Neural cell (in vitro differentiated cells): ENCODE data around the gene PRKG1. TPM values are rescaled to one million over a fixed set of nuclear protein-coding genes. Genes with fewer than 3 reads are reported as not detected.

Experiments used
- H2AFZ ChIP-seq: fragments of 200-600, 300-800 bp; sonication (generic), shearing (Covaris generic); 2 replicates; pipeline ENCODE4 v1.6.0; 2014; ENCODE audit warnings: low read depth, mild to moderate bottlenecking, antibody characterized with exemption, low read length, moderate library complexity
- H3F3A ChIP-seq: fragments of 200-600 bp; shearing (Covaris generic); 2 replicates; pipeline ENCODE4 v1.6.1; 2016; ENCODE audit warnings: mild to moderate bottlenecking, moderate library complexity, mixed read lengths, antibody characterized with exemption, low read length; ENCODE audit not compliant: insufficient read depth, poor library complexity, severe bottlenecking
- H3K27ac ChIP-seq: fragments of 200-600, 300-800 bp; sonication (generic), shearing (Covaris generic); 2 replicates; pipeline ENCODE4 v1.5.1; 2014; ENCODE audit warnings: mild to moderate bottlenecking, low read length, moderate library complexity
- H3K27me3 ChIP-seq: fragments of 300-800, 200-600 bp; sonication (generic), shearing (Covaris generic); 2 replicates; pipeline ENCODE4 v1.6.0; 2014; ENCODE audit warnings: mild to moderate bottlenecking, low read depth, low read length, moderate library complexity; ENCODE audit not compliant: insufficient read depth
- H3K36me3 ChIP-seq: fragments of 300-800, 200-600 bp; sonication (generic), shearing (Covaris generic); 2 replicates; pipeline ENCODE4 v1.5.1; 2014; ENCODE audit warnings: mild to moderate bottlenecking, antibody characterized with exemption, low read length, moderate library complexity; ENCODE audit not compliant: insufficient read depth
- H3K4me2 ChIP-seq: fragments of 300-800, 200-600 bp; sonication (generic), shearing (Covaris generic); 2 replicates; pipeline ENCODE4 v1.6.0; 2014; ENCODE audit warnings: mild to moderate bottlenecking, low read length
- H3K4me3 ChIP-seq: fragments of 300-800, 200-600 bp; sonication (generic), shearing (Covaris generic); 2 replicates; pipeline ENCODE4 v1.5.1; 2014; ENCODE audit warnings: mild to moderate bottlenecking, low read length, moderate library complexity
- H3K79me2 ChIP-seq: fragments of 200-600 bp; shearing (Covaris generic); replicated peaks from 2 replicates; pipeline ENCODE4 v1.6.0; 2014; ENCODE audit warnings: mild to moderate bottlenecking, low read length, moderate library complexity; ENCODE audit not compliant: insufficient read depth
- H3K9ac ChIP-seq: fragments of 300-800, 200-600 bp; sonication (generic), shearing (Covaris generic); 2 replicates; pipeline ENCODE4 v1.6.1; 2016; ENCODE audit warnings: mild to moderate bottlenecking, low read length, mixed read lengths
- H3K9me2 ChIP-seq: fragments of 200-600 bp; shearing (Covaris generic); 2 replicates; pipeline ENCODE4 v1.6.1; 2016; ENCODE audit warnings: mild to moderate bottlenecking, low read length, mixed read lengths; ENCODE audit not compliant: insufficient read depth
- H3K9me3 ChIP-seq: fragments of 200-600, 300-800 bp; sonication (generic), shearing (Covaris generic); 2 replicates; pipeline ENCODE4 v1.6.1; 2016; ENCODE audit warnings: mild to moderate bottlenecking, mixed run types, low read length, moderate library complexity, mixed read lengths
- H4K20me1 ChIP-seq: fragments of 200-600 bp; shearing (Covaris generic); 2 replicates; pipeline ENCODE4 v1.6.1; 2016; ENCODE audit warnings: mild to moderate bottlenecking, mixed run types; ENCODE audit not compliant: insufficient read depth
- EP300 ChIP-seq: fragments of 450-650 bp; conservative IDR thresholded peaks from 2 replicates; pipeline ENCODE4 v1.6.1; 2014; ENCODE audit warnings: antibody characterized with exemption, mild to moderate bottlenecking, moderate library complexity; ENCODE audit not compliant: poor library complexity, severe bottlenecking
- EZH2 ChIP-seq: fragments of 200-600, 300-800 bp; shearing (Covaris generic), sonication (generic); IDR thresholded peaks from 2 replicates; pipeline ENCODE4 v1.6.1; 2014; ENCODE audit warnings: antibody characterized with exemption, low read length, borderline replicate concordance, mild to moderate bottlenecking; ENCODE audit not compliant: insufficient read depth, poor library complexity, severe bottlenecking
- MXI1 ChIP-seq: fragments of 450-650 bp; conservative IDR thresholded peaks from 2 replicates; pipeline ENCODE4 v1.6.1; 2014; ENCODE audit warnings: antibody characterized with exemption, mild to moderate bottlenecking; ENCODE audit not compliant: poor library complexity, severe bottlenecking
- POLR2AphosphoS5 ChIP-seq: IDR thresholded peaks from 2 replicates; pipeline ENCODE4 v1.6.1; 2012
- RAD21 ChIP-seq: fragments of 450-650 bp; conservative IDR thresholded peaks from 2 replicates; pipeline ENCODE4 v1.6.1; 2014; ENCODE audit warnings: antibody characterized with exemption, mild to moderate bottlenecking, moderate library complexity
- REST ChIP-seq: IDR thresholded peaks from 2 replicates; pipeline ENCODE4 v1.6.1; 2012; ENCODE audit warnings: borderline replicate concordance
- SMC3 ChIP-seq: fragments of 450-650 bp; conservative IDR thresholded peaks from 2 replicates; pipeline ENCODE4 v1.6.1; 2014; ENCODE audit warnings: antibody characterized with exemption, mild to moderate bottlenecking, moderate library complexity; ENCODE audit not compliant: poor library complexity
- TAF1 ChIP-seq: IDR thresholded peaks from 2 replicates; pipeline ENCODE4 v1.6.1; 2012; ENCODE audit warnings: low read depth
- polyA plus RNA-seq: library from polyadenylated mRNA; depleted of rRNA; stranded (reverse); fragments of >200 nt; gene quantifications from 2 replicates; pipeline ENCODE4 v1.2.3, GENCODE V29; 2014
- TF ChIP-seq, protein P1 (sequence below): fragments of 450-650 bp; IDR thresholded peaks from 2 replicates; pipeline ENCODE4 v1.5.1; 2014; ENCODE audit warnings: antibody characterized with exemption, mild to moderate bottlenecking, moderate library complexity; ENCODE audit not compliant: poor library complexity, severe bottlenecking

Gene PRKG1
- polyA plus RNA-seq, 1 donor from 2014 or later: 2.2 TPM

DNA sequence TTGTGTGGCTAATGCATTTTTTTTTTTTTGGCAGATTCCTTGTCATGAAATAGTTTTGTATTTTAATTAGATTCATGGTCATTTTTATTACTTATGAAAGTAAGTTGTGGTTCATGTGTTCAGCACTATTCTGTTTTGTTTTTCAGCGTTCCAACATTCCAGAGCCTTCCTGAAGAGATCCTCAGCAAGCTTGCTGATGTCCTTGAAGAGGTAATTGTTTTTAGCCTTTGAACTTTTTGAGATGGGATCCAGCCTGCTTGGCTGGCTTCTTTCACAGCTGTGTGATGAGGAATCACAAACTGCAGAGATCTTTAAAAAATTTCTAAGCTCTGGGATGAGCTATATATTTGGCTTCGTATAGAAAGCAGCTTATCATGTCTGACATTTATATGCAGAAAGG lies 833.1 kb downstream of the PRKG1 start:
- no peak overlapping the region for H3K9ac ChIP-seq
- no peak for TF ChIP-seq REST
- H2AFZ ChIP-seq: no peak overlapping the region
- no peaks in the 10 kb centered on the region for H4K20me1 ChIP-seq
- H3K4me3 ChIP-seq: no peak overlapping the region
- H3K9me2 ChIP-seq: no peaks in the 10 kb centered on the region
- H3K4me2 ChIP-seq: no peak overlapping the region
- no peaks in the 10 kb centered on the region for H3K79me2 ChIP-seq
- no peaks in the 10 kb centered on the region for H3K27me3 ChIP-seq
- no peaks in the 10 kb centered on the region for H3K36me3 ChIP-seq
- no peaks in the 10 kb centered on the region for H3F3A ChIP-seq
- no peaks in the 10 kb centered on the region for H3K9me3 ChIP-seq
- H3K27ac ChIP-seq: no peak overlapping the region

DNA sequence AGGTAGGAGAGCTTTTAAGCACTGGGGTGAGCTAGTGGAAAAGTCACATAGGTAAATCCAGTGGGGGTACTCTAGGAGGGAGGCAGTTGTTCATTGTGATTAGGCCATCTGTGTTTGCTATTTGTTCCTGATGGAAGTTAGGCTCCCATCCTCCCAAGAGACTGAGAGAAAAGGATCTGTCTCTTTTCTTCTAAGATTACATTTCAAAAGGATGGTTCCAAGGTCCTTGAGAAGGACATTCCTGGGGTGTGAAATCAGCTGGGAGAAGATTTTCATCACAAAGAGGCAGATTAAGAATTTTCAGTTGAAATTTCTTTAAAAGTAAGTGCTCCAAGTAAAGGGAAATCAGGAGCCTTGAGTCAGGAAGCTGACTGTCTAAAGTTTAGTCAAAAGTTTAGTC lies 835.9 kb downstream of the PRKG1 start:
- H3K9ac ChIP-seq: no peak overlapping the region
- H3K36me3 ChIP-seq: no peaks in the 10 kb centered on the region
- no peak overlapping the region for H2AFZ ChIP-seq
- no peaks in the 10 kb centered on the region for H3K9me3 ChIP-seq
- no peaks in the 10 kb centered on the region for H3K9me2 ChIP-seq
- no peak overlapping the region for H3K4me2 ChIP-seq
- H3K27me3 ChIP-seq: no peaks in the 10 kb centered on the region
- H4K20me1 ChIP-seq: no peaks in the 10 kb centered on the region
- no peaks in the 10 kb centered on the region for H3F3A ChIP-seq
- H3K79me2 ChIP-seq: no peaks in the 10 kb centered on the region
- no peak overlapping the region for H3K4me3 ChIP-seq
- TF ChIP-seq EZH2 (no peak), REST (no peak), SMC3 (no peak), EP300 (no peak), RAD21 (no peak), TAF1 (no peak), MXI1 (no peak), POLR2AphosphoS5 (no peak)
- TF ChIP-seq, protein P1, sequence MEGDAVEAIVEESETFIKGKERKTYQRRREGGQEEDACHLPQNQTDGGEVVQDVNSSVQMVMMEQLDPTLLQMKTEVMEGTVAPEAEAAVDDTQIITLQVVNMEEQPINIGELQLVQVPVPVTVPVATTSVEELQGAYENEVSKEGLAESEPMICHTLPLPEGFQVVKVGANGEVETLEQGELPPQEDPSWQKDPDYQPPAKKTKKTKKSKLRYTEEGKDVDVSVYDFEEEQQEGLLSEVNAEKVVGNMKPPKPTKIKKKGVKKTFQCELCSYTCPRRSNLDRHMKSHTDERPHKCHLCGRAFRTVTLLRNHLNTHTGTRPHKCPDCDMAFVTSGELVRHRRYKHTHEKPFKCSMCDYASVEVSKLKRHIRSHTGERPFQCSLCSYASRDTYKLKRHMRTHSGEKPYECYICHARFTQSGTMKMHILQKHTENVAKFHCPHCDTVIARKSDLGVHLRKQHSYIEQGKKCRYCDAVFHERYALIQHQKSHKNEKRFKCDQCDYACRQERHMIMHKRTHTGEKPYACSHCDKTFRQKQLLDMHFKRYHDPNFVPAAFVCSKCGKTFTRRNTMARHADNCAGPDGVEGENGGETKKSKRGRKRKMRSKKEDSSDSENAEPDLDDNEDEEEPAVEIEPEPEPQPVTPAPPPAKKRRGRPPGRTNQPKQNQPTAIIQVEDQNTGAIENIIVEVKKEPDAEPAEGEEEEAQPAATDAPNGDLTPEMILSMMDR: no peak
- H3K27ac ChIP-seq: no peak overlapping the region
